ENCODE measurements around the gene SHISA8. TPM values are rescaled to one million over a fixed set of nuclear protein-coding genes. Genes with fewer than 3 reads are reported as not detected.

SHISA8 gene
- total RNA-seq, 1 experiment from 2014 or later = 2.4 TPM

DNA sequence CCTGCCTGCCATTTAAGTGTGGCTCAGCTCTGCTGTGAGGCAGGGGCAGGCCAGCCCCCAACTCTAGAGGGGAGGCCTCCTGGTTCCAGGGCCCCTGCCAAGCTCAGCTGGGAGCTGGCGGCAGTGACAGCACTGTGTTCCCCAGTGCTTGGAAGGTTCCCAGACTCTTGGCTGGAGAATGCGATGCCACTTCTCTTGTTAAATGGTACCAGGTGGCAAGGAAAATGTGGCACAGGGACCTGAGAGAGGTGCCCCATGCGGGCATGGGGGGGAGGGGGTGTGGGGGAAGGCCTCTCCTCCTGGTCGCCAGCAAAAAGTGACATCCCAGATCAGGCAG lies 20.1 kb upstream of the SHISA8 start:
- TF ChIP-seq, protein P1, sequence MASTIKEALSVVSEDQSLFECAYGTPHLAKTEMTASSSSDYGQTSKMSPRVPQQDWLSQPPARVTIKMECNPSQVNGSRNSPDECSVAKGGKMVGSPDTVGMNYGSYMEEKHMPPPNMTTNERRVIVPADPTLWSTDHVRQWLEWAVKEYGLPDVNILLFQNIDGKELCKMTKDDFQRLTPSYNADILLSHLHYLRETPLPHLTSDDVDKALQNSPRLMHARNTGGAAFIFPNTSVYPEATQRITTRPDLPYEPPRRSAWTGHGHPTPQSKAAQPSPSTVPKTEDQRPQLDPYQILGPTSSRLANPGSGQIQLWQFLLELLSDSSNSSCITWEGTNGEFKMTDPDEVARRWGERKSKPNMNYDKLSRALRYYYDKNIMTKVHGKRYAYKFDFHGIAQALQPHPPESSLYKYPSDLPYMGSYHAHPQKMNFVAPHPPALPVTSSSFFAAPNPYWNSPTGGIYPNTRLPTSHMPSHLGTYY (CRISPR knock-in tag; IDR thresholded peaks at IDR 0.05) = no peak
- DNase-seq (ENCODE audit: low spot score) (no peak), ATAC-seq (no peak)
- peaks cover 23% of the 10 kb centered on the region for H3K36me3 Mint-ChIP-seq
- no peak overlapping the region for H3K4me3 Mint-ChIP-seq
- ChIA-PET POLR2A (no interaction called here), CTCF (interaction anchor here (1.9 to 3.0 kb wide), 3 partner anchors 9 to 238 kb away, joined by 4 to 10 read pairs (median 6); partner anchors contain the start of gene SMIM45)
- no peak overlapping the region for H3K27ac Mint-ChIP-seq
- no peaks in the 10 kb centered on the region for H3K9me3 Mint-ChIP-seq
- peaks cover 11% of the 10 kb centered on the region for H3K27me3 Mint-ChIP-seq (ENCODE audit: low read depth)
- H3K4me1 Mint-ChIP-seq = peaks cover 2% of the 10 kb centered on the region; the same call in 1 of the 2 replicates

DNA sequence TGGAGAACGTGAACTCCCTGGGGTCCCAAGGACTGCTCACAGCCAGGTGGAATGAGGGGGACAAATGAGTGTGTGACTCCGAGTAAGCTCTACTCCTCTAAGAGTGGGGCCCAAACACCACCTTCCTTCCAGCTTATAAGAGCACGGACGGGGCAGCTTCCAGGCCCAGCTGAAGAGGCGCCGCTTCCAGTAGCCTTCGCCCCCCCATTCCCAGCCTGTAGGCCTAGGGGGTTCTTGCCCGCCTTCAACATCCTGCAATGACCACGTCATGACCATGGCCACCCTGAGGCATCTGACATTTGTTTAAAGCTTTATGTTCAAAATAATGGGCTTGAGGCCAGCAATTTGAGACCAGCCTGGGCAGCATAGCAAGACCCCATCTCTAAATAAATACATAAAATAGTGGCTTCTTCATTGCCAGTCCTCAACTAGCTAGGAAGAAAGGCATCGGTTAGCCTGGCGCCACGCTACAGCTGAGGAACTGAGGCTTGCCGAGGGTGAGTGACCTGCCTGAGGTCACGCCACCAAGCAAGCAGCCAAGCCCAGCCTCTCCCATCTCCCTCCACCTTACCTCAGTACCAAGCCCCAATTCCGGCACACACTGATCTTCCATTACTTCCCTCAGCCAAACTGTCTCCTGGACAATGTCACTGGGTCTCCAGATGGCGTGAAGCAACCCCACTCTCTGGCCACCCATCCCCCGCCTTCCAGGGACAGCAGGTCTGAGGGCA lies 19.6 kb upstream of the SHISA8 start:
- ChIA-PET POLR2A (no interaction called here), CTCF (interaction anchor here (1.9 to 3.0 kb wide), 3 partner anchors 9 to 237 kb away, joined by 4 to 10 read pairs (median 6); partner anchors contain the start of gene SMIM45)

DNA sequence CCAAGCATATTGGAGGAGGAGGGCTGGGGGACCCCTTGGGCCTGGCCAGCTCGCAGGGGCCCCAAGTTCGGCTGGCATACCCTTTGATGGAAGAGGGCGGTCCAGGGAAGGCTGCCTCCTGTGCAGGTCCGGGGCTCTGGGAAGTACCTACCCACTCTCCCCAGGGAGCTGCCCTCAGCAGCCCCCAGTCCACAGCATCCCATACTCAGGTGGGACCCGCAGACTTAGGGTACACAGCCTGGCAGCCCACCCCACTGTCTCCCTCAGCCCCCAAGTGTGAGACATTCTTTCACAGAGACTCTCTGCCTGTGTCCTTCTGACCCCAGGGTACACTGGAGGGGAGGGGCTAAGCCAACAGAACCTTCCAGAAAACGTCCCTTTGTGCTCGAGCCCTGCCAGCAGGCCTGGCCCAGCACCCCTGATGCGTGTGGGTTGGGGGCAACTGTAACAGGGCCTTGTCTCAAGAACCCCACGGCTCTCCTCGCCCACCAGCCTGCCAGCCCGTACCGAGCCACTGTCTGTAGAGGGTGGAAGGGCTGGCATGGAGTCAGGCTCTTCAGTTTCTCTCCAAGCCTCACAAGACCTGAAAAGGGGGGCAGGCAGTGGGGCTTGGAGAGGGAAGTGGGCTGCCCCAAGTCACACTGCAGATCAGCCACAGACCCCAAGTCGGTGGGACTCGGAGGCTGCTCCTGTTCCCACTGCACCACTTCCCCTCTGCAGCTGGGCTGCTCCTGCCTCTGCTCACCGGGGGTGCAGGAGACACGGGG lies 18.7 kb upstream of the SHISA8 start:
- Mint-ChIP-seq H3K4me1 (no peaks in the 10 kb centered on the region), H3K9me3 (no peaks in the 10 kb centered on the region), H3K27ac (no peak overlapping the region; the same call in 1 of the 2 replicates), H3K4me3 (no peak overlapping the region), H3K27me3 (ENCODE audit: low read depth) (peaks cover 23% of the 10 kb centered on the region), H3K36me3 (peaks cover 12% of the 10 kb centered on the region)
- POLR2A ChIA-PET = no interaction called here
- ATAC-seq (no peak), DNase-seq (ENCODE audit: low spot score) (no peak)
- CTCF ChIA-PET = interaction anchor here (1.9 to 3.0 kb wide), 3 partner anchors 8 to 236 kb away, joined by 4 to 10 read pairs (median 6); partner anchors contain the start of gene SMIM45
- no peak for TF ChIP-seq NFATC4 (CRISPR knock-in tag; IDR thresholded peaks at IDR 0.05)
- no peak for TF ChIP-seq TP53 (CRISPR knock-in tag; IDR thresholded peaks at IDR 0.05)
- TF ChIP-seq, protein P2, sequence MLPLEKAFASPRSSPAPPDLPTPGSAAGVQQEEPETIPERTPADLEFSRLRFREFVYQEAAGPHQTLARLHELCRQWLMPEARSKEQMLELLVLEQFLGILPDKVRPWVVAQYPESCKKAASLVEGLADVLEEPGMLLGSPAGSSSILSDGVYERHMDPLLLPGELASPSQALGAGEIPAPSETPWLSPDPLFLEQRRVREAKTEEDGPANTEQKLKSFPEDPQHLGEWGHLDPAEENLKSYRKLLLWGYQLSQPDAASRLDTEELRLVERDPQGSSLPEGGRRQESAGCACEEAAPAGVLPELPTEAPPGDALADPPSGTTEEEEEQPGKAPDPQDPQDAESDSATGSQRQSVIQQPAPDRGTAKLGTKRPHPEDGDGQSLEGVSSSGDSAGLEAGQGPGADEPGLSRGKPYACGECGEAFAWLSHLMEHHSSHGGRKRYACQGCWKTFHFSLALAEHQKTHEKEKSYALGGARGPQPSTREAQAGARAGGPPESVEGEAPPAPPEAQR (CRISPR knock-in tag; IDR thresholded peaks at IDR 0.05) = no peak
- TF ChIP-seq, protein P3, sequence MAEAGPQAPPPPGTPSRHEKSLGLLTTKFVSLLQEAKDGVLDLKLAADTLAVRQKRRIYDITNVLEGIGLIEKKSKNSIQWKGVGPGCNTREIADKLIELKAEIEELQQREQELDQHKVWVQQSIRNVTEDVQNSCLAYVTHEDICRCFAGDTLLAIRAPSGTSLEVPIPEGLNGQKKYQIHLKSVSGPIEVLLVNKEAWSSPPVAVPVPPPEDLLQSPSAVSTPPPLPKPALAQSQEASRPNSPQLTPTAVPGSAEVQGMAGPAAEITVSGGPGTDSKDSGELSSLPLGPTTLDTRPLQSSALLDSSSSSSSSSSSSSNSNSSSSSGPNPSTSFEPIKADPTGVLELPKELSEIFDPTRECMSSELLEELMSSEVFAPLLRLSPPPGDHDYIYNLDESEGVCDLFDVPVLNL (CRISPR knock-in tag; IDR thresholded peaks at IDR 0.05; ENCODE audit: borderline replicate concordance, low read depth) = no peak
- TF ChIP-seq, protein P4, sequence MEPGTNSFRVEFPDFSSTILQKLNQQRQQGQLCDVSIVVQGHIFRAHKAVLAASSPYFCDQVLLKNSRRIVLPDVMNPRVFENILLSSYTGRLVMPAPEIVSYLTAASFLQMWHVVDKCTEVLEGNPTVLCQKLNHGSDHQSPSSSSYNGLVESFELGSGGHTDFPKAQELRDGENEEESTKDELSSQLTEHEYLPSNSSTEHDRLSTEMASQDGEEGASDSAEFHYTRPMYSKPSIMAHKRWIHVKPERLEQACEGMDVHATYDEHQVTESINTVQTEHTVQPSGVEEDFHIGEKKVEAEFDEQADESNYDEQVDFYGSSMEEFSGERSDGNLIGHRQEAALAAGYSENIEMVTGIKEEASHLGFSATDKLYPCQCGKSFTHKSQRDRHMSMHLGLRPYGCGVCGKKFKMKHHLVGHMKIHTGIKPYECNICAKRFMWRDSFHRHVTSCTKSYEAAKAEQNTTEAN (CRISPR knock-in tag; IDR thresholded peaks at IDR 0.05) = no peak
- TF ChIP-seq ATF1 (CRISPR knock-in tag; IDR thresholded peaks at IDR 0.05) = no peak
- TF ChIP-seq NR1H2 (CRISPR knock-in tag; IDR thresholded peaks at IDR 0.05) = no peak
- no peak for TF ChIP-seq NFYB (CRISPR knock-in tag; conservative IDR thresholded peaks at IDR 0.05; ENCODE audit: low read depth)

More for the DNA sequence above, 19.6 kb upstream of the SHISA8 start:
- ATAC-seq (no peak), DNase-seq (ENCODE audit: low spot score) (no peak)
- peaks cover 19% of the 10 kb centered on the region for H3K36me3 Mint-ChIP-seq
- no peak for TF ChIP-seq FOXK1 (CRISPR knock-in tag; IDR thresholded peaks at IDR 0.05)
- TF ChIP-seq ZNF423 (CRISPR knock-in tag; IDR thresholded peaks at IDR 0.05) = no peak
- no peak for TF ChIP-seq NFATC4 (CRISPR knock-in tag; IDR thresholded peaks at IDR 0.05)
- peak; percentile 68; the same call in 1 of the 2 replicates for TF ChIP-seq ZNF121 (CRISPR knock-in tag; IDR thresholded peaks at IDR 0.05)
- TF ChIP-seq ZNF396 (CRISPR knock-in tag; IDR thresholded peaks at IDR 0.05; ENCODE audit: borderline replicate concordance) = no peak
- TF ChIP-seq NFYB (CRISPR knock-in tag; conservative IDR thresholded peaks at IDR 0.05; ENCODE audit: low read depth) = no peak
- TF ChIP-seq, protein P5, sequence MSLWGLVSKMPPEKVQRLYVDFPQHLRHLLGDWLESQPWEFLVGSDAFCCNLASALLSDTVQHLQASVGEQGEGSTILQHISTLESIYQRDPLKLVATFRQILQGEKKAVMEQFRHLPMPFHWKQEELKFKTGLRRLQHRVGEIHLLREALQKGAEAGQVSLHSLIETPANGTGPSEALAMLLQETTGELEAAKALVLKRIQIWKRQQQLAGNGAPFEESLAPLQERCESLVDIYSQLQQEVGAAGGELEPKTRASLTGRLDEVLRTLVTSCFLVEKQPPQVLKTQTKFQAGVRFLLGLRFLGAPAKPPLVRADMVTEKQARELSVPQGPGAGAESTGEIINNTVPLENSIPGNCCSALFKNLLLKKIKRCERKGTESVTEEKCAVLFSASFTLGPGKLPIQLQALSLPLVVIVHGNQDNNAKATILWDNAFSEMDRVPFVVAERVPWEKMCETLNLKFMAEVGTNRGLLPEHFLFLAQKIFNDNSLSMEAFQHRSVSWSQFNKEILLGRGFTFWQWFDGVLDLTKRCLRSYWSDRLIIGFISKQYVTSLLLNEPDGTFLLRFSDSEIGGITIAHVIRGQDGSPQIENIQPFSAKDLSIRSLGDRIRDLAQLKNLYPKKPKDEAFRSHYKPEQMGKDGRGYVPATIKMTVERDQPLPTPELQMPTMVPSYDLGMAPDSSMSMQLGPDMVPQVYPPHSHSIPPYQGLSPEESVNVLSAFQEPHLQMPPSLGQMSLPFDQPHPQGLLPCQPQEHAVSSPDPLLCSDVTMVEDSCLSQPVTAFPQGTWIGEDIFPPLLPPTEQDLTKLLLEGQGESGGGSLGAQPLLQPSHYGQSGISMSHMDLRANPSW (CRISPR knock-in tag; conservative IDR thresholded peaks at IDR 0.05; ENCODE audit: low read depth) = no peak
- TF ChIP-seq, protein P6, sequence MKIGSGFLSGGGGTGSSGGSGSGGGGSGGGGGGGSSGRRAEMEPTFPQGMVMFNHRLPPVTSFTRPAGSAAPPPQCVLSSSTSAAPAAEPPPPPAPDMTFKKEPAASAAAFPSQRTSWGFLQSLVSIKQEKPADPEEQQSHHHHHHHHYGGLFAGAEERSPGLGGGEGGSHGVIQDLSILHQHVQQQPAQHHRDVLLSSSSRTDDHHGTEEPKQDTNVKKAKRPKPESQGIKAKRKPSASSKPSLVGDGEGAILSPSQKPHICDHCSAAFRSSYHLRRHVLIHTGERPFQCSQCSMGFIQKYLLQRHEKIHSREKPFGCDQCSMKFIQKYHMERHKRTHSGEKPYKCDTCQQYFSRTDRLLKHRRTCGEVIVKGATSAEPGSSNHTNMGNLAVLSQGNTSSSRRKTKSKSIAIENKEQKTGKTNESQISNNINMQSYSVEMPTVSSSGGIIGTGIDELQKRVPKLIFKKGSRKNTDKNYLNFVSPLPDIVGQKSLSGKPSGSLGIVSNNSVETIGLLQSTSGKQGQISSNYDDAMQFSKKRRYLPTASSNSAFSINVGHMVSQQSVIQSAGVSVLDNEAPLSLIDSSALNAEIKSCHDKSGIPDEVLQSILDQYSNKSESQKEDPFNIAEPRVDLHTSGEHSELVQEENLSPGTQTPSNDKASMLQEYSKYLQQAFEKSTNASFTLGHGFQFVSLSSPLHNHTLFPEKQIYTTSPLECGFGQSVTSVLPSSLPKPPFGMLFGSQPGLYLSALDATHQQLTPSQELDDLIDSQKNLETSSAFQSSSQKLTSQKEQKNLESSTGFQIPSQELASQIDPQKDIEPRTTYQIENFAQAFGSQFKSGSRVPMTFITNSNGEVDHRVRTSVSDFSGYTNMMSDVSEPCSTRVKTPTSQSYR (CRISPR knock-in tag; IDR thresholded peaks at IDR 0.05) = no peak
- TF ChIP-seq GABPB1 (CRISPR knock-in tag; IDR thresholded peaks at IDR 0.05) = no peak
- no peaks in the 10 kb centered on the region for H3K4me1 Mint-ChIP-seq
- peaks cover 14% of the 10 kb centered on the region for H3K27me3 Mint-ChIP-seq (ENCODE audit: low read depth)
- H3K4me3 Mint-ChIP-seq = no peak overlapping the region
- no peak overlapping the region for H3K27ac Mint-ChIP-seq
- no peaks in the 10 kb centered on the region for H3K9me3 Mint-ChIP-seq

Measured in WTC11 (cell line).